ENCODE data around the gene MSANTD1.

- TF ChIP-seq CTCF (IDR thresholded peaks at IDR 0.05) (no peak), POLR2A (IDR thresholded peaks at IDR 0.05) (no peak), POLR2AphosphoS5 (IDR thresholded peaks at IDR 0.05) (no peak)
Measured at GRCh38 chr4:3202836-3203820, 45.8 kb upstream of the MSANTD1 start.

Measured in suprapubic skin (tissue), 4 donors.